ENCODE results near the gene KDM5B. TPM values are rescaled to one million over a fixed set of nuclear protein-coding genes. Genes with fewer than 3 reads are reported as not detected.

The KDM5B gene
- total RNA-seq, 1 donor: 138 TPM

DNA sequence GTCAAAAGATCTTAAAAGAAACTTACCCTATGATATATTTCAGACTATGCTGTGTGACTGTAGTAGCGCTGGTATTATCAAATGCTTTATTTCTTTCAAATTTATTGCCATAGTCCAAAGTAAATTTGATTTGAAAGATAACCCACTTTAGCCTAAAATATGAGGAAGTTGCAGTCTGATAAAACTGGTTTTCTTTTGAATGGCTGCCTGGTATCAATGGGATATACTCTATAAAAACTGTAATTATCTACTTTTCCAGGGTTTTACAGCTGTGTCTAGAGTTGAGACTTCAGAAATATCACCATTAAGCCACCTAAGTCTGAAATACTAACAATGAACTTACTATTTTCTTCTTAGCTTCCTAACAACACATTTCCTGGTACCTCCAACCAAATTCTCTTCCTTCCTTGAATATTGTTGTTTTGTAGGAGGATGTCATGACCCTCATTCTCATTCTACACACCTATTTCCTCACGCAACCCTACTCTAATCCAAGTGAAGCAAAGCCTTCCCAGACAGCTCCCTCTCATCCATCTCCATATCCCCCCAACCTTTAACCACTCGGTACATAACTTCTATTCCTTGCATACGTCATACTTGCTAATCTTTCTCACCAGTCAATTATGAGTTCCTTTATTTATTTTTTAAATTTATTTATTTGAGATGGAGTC lies 17.0 kb downstream of the KDM5B start:
- TF ChIP-seq, protein P1, sequence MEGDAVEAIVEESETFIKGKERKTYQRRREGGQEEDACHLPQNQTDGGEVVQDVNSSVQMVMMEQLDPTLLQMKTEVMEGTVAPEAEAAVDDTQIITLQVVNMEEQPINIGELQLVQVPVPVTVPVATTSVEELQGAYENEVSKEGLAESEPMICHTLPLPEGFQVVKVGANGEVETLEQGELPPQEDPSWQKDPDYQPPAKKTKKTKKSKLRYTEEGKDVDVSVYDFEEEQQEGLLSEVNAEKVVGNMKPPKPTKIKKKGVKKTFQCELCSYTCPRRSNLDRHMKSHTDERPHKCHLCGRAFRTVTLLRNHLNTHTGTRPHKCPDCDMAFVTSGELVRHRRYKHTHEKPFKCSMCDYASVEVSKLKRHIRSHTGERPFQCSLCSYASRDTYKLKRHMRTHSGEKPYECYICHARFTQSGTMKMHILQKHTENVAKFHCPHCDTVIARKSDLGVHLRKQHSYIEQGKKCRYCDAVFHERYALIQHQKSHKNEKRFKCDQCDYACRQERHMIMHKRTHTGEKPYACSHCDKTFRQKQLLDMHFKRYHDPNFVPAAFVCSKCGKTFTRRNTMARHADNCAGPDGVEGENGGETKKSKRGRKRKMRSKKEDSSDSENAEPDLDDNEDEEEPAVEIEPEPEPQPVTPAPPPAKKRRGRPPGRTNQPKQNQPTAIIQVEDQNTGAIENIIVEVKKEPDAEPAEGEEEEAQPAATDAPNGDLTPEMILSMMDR (IDR thresholded peaks at IDR 0.05; ENCODE audit: insufficient read depth, low read depth, low read length): no peak
- DNase-seq (ENCODE audit: low read depth): no peak
- no peak overlapping the region for H3K4me3 ChIP-seq (ENCODE audit: low read depth, low read length)

DNA sequence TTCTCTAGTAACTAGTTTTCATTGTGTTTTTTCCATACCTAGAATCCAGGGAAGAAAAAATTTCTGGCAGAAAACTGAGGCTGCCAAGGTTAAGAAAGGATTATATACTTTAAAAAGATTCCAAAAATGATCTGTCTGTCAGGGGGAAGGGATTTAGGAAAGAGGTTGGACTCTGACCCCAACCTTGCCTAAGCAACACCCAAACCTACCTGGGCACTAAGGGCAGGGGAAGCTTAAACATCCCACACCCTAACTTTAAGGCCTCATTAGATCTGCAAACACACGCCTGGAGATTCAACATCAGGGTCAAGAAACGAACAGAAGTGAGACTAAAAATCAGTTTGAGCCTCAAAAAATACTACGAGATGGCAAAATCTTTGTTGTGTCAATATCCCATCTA lies 19.4 kb downstream of the KDM5B start:
- H3K4me3 ChIP-seq (ENCODE audit: low read depth, low read length): no peak overlapping the region
- TF ChIP-seq, protein P1 (IDR thresholded peaks at IDR 0.05; ENCODE audit: insufficient read depth, low read depth, low read length): no peak
- no peak for DNase-seq (ENCODE audit: low read depth)

DNA sequence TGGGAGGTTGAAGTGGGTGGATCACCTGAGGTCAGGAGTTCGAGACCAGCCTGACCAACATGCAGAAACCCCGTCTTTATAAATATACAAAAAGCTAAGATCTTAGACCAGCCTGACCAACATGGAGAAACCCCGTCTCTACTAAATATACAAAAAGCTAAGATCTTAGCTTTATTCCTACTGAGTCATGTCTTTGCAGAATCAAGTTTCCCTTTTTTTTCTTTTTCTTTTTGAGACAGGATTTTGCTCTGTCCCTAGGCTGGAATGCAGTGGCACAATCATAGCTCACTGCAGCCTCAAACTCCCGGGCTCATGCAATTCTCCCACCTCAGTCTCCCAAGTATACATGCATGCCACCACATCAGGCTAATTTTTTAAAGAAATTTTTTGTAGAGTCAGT lies 21.4 kb downstream of the KDM5B start:
- TF ChIP-seq, protein P1 (IDR thresholded peaks at IDR 0.05; ENCODE audit: insufficient read depth, low read depth, low read length): no peak
- DNase-seq (ENCODE audit: low read depth): no peak
- no peak overlapping the region for H3K4me3 ChIP-seq (ENCODE audit: low read depth, low read length)

DNA sequence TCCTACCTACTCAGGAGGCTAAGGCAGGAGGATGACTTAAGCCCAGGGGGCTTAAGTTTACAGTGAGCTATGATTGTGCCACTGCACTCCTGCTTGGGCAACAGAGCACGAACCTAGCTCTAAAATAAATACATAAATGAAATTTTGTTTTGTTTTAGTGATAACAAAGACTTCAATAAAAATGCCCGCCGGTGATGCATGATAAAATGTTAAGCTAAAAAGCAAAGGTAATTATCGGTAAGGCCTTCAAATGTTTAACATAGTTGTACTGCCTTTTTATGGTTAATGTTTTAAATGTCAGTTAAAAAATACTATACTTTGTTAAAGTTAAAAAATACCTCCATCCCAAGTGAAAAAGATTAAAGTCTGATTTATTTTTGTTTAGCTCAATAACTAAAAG lies 27.0 kb downstream of the KDM5B start:
- TF ChIP-seq, protein P1 (IDR thresholded peaks at IDR 0.05; ENCODE audit: insufficient read depth, low read depth, low read length): no peak
- H3K4me3 ChIP-seq (ENCODE audit: low read depth, low read length): no peak overlapping the region
- no peak for DNase-seq (ENCODE audit: low read depth)

- H3K4me3 ChIP-seq (ENCODE audit: low read depth, low read length): no peak overlapping the region
- TF ChIP-seq, protein P1 (IDR thresholded peaks at IDR 0.05; ENCODE audit: insufficient read depth, low read depth, low read length): no peak
- no peak for DNase-seq (ENCODE audit: low read depth)
Measured at GRCh38 chr1:202770135-202770534, 38.1 kb downstream of the KDM5B start.

DNA sequence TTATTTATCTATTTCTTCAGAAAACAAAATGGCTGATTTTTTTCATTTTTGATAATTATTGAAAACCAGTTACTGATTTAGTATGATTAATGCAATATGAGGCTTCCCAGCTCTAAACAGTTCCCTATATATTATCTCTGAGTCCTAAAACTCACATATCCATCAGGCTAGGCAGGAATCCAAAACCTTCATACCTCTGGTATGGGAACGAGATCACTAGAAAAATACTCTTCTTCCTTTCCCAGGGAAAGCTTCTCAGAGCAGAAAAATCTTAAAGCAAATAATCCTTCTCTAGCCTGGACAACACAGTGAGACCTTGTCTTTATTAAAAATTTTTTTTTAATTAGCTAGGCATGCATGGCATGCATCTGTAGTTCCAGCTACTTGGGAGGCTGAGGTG lies 42.5 kb downstream of the KDM5B start:
- H3K4me3 ChIP-seq (ENCODE audit: low read depth, low read length): no peak overlapping the region
- no peak for DNase-seq (ENCODE audit: low read depth)
- TF ChIP-seq, protein P1 (IDR thresholded peaks at IDR 0.05; ENCODE audit: insufficient read depth, low read depth, low read length): no peak

DNA sequence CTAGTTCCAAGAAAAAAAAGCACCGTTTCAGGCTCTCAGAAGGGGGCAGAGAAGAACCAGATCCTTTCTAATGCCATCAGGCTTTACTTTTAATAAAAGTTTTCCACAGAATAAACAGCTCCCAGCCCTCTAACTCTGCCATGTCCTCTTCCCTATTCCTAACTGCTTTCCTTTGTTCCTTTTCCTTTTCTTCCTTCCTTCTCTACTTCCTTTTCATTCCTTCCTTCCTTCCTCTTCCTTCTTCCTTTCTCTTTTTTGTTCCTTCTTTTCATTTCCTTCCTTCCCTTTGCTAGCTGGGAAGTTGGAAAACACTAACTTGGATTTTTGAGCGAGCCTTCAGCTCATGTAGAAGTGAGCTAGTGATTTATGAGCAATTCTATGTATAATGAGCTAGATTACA lies 46.2 kb downstream of the KDM5B start:
- DNase-seq (ENCODE audit: low read depth): no peak
- no peak overlapping the region for H3K4me3 ChIP-seq (ENCODE audit: low read depth, low read length)
- TF ChIP-seq, protein P1 (IDR thresholded peaks at IDR 0.05; ENCODE audit: insufficient read depth, low read depth, low read length): no peak
